Activated CD8-positive, alpha-beta memory T cell treated with anti-CD3 and anti-CD28 coated beads for 24 hours (primary cell): ENCODE measurements around the gene PFKFB2.
A peak's percentile ranks its signal among the peaks of the same experiment; 100 is the strongest.
"Not testable (repeated sequence)": the region's sequence is repeated elsewhere in the genome, so short reads cannot be mapped to it uniquely, and the experiment has no call there.

Experiments
- DNase-seq: peaks from one replicate; pipeline ENCODE4 v3.0.0-alpha.2; 2020

PFKFB2 gene

GRCh38 chr1:207041397-207041796 lies 11.7 kb upstream of the PFKFB2 start:
- not testable (repeated sequence) for DNase-seq

- DNase-seq = no peak
These were observed 7.6 kb upstream of the PFKFB2 start for GRCh38 chr1:207045453-207045852.

- no peak for DNase-seq
These were observed 5.6 kb upstream of the PFKFB2 start for GRCh38 chr1:207047505-207047904.

GRCh38 chr1:207048041-207048440 lies 5.0 kb upstream of the PFKFB2 start:
- no peak for DNase-seq

GRCh38 chr1:207049054-207049453 lies 4.0 kb upstream of the PFKFB2 start:
- no peak for DNase-seq

- no peak for DNase-seq
These were observed 3.6 kb upstream of the PFKFB2 start for GRCh38 chr1:207049514-207049913.

GRCh38 chr1:207049974-207050391 lies 3.1 kb upstream of the PFKFB2 start:
- DNase-seq = no peak

GRCh38 chr1:207050480-207051190 lies 2.4 kb upstream of the PFKFB2 start:
- peak; percentile 94 for DNase-seq

- peak; percentile 65 for DNase-seq
These were observed 1.7 kb upstream of the PFKFB2 start, which contains the start of gene YOD1 for GRCh38 chr1:207051191-207051943. TSS of gene YOD1 (minus strand) at chr1:207051208. CDS start at chr1:207051030, 178 bp downstream.

- no peak for DNase-seq
These were observed 1.4 kb downstream of the PFKFB2 start for GRCh38 chr1:207054491-207054890.

GRCh38 chr1:207055386-207056001 lies 2.4 kb downstream of the PFKFB2 start:
- DNase-seq = no peak

- no peak for DNase-seq
These were observed 3.6 kb downstream of the PFKFB2 start for GRCh38 chr1:207056673-207057072.

GRCh38 chr1:207058252-207058651 lies 5.2 kb downstream of the PFKFB2 start:
- DNase-seq = no peak

- no peak for DNase-seq
These were observed 6.1 kb downstream of the PFKFB2 start for GRCh38 chr1:207058878-207059867.

GRCh38 chr1:207059881-207060280 lies 6.8 kb downstream of the PFKFB2 start:
- DNase-seq = no peak

- no peak for DNase-seq
These were observed 7.5 kb downstream of the PFKFB2 start for GRCh38 chr1:207060596-207060995.

GRCh38 chr1:207062058-207062457 lies 9.0 kb downstream of the PFKFB2 start:
- no peak for DNase-seq

GRCh38 chr1:207063014-207063413 lies 9.9 kb downstream of the PFKFB2 start:
- no peak for DNase-seq

- no peak for DNase-seq
These were observed 11.5 kb downstream of the PFKFB2 start for GRCh38 chr1:207064561-207064960.

- DNase-seq = no peak
These were observed 14.1 kb downstream of the PFKFB2 start for GRCh38 chr1:207067185-207067584.

- no peak for DNase-seq
These were observed 14.6 kb downstream of the PFKFB2 start for GRCh38 chr1:207067665-207068064.

- DNase-seq = no peak
These were observed 16.0 kb downstream of the PFKFB2 start for GRCh38 chr1:207069061-207069460.
